NCI-H1436 (cell line): ENCODE measurements around the gene CYP27C1.
"Not testable (repeated sequence)": the region's sequence is repeated elsewhere in the genome, so short reads cannot be mapped to it uniquely, and the experiment has no call there.

ENCODE experiments used
- DNase-seq: peaks from one replicate; lab custom pipeline; 2025; lab: John Stamatoyannopoulos, UW

CYP27C1 gene

DNA sequence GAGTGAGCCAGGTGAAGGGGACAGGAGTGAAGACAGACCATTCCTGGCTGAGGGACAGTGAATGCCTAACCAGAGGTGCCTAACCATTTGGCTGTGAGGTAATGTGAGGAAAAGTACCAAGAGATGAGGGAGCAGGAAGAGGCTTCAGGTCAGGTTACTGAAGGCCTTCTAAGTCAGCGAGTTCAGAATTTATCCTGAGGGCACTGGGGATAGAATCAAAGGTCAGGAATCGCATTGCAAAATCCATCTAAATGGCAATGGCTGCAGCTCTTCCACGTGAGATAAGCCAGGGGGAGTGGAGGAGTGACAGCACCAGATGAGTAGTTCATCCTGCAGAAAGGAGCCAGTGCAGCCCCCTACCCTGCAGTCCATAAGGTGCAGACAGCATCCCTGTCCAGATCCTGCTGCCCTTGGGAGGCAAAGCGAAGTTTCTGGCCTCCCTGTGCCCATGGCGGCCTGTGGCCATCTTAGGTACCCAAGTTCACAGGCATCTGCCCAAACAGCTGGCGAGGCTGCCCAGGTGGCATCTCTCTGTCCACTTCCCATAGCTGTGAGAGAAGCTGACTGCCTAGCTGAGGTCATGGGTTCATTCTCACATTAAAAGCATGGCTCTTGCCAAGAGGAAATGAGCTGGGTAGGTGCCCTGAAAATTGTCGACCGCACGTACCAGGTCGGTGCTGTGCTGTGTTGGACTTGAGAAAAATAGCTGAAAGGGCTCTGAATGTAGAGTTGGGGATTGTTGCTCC lies 49.5 kb downstream of the CYP27C1 start:
- DNase-seq, result no peak

DNA sequence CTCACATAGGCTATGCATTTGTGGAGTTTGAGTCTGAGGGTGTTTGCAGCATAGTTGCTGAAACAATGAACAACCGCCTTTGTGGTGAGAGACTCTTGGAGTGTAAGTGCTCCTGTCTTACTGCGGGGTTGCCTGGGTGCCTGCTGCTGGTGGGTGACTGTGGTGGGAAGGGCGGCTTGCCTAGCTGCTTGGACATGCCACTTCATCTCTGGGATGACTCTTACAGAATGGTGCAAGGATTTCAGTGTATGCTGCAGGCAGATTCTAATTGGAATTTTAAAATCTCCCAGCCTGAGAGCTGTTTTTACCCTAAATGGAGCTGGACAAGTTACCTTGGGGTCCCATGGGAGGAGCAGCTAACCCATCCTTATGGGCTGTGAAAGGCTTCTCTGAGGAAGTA lies 50.1 kb downstream of the CYP27C1 start:
- DNase-seq, result no peak

DNA sequence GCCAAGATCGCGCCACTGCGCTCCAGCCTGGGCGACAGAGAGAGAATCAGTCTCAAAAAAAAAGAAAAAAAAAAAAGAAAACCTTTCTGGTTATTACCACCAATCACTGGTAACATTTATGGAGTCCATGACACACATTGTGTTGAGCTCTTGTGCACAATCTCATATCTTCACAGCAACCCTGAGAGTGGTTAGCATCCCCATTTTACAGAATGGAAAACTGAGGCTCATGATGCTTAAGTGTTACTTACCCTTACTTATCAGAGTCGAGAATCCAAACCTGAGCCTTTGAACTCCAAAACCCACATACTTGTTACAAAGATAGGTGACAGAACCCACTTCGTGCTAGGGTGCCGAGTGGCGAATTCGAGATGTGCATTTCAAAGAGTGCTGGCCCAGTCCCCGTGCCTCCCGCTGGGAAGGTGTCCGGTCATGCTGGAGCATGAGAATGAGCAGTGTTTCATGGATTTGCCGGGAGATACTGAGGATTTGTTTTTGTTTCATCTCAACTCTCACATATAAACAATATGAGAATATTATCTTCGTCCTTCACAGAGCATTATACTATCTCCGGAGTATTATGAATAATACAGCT lies 50.9 kb downstream of the CYP27C1 start:
- DNase-seq, result no peak

DNA sequence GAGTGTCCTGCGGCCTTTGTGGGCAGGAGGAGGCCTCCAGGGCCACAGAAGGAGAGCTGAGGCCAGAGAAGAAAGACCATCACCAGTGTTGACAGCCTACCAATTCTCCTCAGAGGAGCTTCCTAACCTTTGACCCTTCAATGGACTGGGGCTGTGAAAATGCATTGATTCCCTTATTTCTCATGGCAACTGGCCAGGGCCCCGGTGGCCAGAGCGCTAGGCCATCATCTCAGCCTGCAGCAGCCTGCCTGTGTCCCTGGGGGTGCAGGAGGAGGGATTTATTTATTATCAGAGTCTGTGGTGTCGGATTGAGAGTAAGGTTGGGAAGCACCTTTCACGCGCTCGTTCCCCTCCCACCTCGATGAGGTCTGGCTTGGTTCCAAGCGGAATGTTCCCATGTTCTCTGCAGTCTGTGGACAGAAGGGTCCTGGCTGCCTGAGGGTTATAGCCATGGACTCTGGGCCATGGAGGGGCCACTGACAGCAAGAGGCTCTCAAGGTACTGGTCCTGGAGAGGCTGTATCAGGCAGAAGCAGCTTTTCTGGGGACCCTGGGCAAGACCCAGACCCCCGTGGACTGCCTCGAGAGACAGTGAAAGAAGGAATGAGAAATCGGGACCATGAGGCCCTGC lies 53.8 kb downstream of the CYP27C1 start:
- DNase-seq, result no peak

DNA sequence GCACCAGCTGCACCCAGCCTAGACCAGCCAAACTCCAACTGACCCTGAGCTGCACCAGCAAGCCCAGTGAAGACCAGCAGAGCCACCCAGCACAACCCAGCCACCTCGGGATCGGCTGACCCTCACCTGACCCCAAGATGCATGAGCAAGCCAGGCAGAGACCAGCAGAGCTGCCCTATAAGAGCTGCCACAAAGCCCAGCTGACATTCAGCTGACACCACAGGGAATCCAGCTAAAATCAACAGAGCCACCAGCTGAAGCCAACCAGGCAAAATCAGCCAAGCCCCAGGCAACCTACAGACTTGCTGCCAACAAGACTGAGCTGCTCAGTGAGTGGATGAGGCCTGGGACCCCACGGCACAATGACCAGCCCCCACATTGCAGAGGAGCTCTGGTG lies 54.6 kb downstream of the CYP27C1 start:
- DNase-seq, result no peak

DNA sequence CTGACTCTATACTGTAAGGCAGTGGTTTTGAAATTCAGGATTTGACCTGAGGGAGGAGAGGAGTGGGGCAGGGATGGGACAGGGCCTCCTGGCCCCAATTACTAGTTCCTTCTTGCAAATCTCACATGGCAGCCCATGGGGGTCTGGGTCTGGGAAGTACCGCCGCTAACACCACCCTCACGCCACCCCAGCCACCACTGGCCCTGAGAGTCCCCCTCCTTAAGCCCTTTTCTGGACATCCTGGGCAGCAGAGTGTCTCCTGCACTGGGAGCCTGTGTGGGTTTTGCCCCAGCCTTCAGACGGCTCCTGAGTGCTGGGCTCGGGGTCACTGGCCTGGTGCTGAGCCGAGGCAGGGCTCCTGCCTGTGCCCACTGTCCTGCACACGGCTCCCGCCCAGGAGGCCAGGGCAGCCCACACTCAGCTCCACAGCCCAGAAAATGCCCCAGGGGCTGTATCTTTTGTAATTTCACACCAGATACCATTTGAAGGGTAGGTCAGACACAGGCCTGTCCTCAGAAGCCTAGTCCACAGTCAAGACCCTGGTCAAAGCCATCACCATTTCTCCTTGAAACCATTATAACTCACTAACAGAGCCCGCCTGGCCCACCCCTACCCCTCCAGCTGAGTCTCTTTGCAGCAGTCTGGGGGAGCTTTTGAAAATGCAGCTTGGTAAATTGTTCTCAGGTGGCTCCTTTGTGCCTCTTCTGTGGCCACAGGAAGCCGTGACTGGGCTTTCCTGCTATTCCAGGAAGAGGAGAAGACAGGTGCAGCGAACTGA lies 55.1 kb downstream of the CYP27C1 start:
- DNase-seq, result no peak

DNA sequence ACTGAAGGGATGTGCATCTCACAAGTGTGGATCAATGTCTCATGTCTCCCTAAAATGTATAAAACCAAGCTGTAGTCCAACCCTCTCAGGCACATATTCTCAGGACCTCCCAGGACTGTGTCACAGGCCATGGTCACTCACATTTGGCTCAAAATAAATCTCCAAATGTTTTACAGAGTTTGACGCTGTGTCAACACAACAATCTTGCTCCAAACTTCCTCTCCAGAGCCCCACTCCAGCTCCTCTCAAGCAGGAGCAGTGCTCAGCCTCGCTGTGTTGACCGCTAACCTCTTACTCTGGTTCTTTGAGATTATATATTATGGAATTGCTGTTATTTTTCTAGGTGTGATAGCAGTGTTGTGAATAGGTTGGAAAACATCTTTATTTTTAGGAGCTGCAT lies 56.2 kb downstream of the CYP27C1 start:
- no peak for DNase-seq

DNA sequence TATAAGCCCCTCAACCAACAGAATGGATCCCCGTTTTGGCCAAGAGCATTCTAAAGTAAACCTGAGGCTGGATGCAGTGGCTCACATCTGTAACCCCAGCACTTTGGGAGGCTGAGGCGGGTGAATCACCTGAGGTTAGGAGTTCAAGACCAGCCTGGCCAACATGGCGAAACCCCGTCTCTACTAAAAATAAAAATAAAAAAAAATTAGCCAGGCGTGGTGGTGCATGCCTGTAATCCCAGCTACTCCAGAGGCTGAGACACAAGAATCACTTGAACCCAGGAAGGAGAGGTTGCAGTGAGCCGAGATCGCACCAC lies 57.1 kb downstream of the CYP27C1 start:
- DNase-seq, result not testable (repeated sequence)

DNA sequence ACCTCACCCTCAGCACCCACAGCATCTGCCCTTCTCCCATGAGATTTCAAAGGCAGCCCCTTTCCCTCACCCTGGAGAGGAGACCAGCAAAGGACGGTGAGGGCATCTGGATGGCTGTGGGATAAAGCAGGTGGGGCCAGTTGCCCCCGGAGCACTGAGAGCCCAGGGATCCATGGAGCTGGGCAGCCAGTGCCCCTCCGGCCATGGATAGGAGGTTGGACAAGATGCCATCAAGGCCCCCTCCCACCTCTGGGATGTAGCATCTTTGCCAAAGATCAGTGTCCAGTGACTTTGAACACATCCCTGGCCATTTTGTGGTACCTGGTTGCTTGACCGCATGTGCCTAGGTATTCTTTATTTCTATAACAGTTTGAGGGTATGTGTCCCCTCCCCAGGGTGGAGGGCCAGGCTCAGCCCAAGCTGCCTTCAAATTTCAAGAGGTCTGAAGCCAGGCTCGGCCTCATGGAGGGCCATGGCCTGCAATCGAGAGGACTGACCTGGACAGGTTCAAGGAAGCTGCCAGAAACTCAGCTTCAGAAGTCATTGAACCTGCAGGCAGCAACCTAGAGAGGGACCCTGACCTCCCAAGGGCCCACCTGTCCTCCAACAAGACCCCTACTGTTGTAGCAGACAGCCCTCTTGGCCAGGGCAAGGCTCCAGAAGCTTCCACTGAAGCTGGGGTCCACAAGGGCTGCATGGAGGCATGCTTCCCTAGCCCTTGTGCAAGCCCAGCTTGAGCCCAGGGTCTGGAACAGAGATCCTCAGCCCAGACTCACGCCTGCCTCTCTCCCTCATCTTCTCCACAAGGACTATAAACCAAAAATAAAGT lies 57.6 kb downstream of the CYP27C1 start:
- no peak for DNase-seq

DNA sequence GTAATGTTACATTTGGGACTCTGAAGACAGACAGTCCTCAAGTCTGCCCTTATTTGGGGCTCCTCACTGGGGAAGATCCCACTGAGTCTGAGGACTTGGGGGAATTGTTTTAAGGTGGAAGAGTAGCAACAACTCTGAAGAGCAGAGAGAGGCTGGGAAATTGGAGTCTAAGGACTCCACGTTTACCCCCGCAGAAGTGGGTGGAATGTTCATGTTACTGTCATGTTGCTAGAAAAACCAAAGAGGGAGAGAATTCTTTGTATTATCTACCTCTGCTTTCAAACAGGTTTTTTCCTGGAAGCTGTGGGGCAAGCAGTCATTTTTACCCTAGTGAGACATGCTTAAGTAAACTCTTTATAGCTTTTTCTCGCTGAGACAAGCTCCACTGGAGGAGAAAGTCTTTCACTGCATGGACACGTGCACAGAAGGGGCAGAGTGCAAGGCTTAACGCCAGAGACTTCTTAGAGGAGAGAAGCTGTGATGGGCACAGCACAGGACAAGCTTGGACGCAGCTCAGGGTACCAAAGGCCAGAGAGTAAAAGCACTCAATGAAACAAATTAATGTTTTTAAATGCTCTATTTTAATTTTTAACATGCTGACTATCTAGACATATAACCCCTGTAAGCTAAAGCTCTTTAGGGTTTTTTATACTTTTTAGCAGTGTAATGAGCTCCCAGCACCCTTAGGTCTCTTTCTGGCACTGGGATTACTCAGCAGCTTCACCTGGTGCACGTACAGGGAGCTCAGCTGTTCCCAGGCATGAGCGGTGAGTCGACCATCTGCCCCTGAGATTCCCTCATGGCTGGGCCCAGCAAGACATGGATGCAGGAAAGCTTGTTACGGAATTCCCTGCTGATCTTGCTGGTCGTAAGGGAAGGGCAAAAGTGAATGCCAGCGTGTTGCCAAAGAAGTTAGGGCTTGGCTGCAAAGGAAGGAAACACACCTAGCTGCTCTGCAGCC lies 58.6 kb downstream of the CYP27C1 start:
- no peak for DNase-seq

DNA sequence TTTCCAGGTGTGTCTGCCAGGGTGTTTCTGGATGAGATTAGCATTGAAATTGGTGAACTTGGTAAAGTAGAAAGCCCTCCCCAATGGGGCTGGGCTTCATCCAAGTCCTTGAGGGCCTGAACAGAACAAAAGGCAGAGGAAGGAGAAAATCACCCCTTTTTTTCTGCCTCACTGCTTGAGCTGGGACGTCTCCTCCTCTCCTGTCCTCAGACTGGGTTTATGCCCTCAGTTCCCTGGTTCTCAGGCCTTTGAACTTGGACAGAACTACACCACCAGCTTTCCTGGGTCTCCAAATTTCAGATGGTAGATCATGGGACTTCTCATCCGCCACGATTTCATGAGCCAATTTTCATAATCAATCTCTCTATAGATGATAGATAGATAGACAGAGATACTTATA lies 59.4 kb downstream of the CYP27C1 start:
- DNase-seq, result no peak

DNA sequence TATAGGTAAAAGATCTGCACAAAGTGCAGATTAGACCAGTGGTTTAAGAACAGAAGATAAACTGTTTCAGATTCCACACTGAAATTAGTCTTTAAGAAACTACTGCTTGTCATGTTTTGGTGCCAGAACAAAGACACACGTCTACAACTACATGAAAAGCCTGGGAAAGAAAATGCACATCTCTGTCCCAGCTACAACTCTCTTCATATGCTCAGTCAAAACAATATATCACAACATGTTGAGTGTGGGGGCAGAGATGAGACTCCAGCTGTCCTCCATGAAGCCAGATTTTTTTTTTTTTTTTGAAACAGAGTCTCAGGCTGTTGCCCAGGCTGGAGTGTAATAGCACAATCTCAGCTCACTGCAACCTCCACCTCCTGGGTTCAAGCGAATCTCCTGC lies 60.6 kb downstream of the CYP27C1 start:
- no peak for DNase-seq

DNA sequence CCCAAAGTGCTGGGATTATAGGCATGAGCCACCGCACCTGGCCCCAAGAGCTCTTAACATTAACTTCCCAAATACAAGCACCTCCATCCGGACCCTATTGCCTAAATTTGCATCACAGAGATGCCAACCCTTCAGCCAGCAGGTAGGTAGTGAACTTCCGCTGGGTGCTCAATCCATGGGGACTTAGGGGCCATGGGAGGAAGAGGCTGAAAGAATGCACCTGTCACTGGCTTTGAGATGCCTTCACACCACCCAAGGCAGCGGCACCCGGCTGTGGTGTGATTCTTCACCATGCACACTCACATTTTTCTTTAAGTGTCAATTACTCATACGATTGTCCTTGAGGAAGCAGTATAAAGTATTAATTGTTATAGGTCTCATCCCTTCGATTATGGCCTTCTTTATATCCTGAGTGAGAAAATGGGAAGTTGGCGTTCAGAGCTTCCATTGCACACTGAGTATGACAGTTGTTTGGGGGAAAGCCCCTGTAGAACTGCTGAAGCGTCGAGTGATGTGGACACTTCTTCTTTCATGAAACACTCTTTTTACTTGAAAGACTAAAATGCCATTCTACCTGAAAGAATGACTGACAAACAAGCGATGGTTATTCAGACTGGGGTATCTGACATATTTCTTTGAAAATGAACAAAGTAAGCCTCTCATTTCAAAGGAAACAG lies 61.3 kb downstream of the CYP27C1 start:
- no peak for DNase-seq

DNA sequence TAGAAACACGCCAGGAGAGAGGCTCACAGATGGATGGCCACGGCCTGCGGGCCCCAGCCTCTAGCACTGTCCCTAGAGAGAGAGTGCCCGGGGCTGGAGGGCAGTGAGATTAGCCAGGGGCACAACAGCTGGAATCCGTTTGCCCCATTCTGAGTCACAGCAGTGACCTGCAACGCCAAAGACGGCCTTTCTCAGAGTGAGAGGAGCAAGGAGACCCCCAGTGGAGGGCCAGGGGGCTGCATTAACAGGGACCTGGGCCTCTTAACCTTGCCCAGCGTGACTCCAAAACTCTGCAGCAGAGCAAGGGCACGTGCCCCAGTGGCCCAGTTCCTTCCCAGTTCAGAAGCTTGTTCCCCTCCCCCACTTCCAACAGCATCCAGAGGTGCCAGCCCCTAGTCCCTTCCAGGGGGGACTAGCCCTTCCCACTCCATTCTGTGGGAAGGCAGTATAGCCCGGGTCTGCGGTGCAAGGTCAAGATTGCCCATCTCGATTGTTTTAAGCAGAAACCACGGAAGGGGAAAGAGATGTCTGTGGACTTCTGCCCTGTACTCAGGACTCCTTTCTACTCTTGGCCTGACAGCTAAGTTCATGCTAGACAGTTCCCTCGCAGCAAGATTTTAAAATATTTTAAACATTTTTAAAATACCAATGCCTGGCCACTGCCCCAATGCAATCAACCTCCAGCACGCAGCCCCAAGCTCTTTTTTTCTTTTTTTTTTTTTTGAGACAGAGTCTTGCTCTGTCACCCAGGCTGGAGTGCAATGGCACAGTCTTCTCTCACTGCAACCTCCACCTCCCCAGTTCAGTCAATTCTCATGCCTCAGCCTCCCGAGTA lies 62.2 kb downstream of the CYP27C1 start:
- no peak for DNase-seq

DNA sequence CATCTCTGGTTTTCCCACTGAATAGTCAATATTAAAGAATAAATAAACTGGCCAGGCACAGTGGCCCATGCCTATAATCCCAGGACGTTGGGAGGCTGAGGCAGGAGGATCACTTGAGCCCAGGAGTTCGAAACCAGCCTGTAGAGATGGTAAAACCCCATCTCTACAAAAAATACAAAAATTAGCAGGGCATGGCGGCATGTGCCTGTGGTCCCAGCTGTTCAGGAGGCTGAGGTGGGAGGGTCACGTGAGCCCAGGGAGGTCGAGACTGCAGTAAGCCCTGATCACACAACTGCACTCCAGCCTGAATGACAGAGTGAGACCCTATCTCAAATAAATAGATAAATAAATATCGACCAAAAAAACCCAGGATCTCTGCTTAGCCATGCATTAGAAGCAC lies 63.0 kb downstream of the CYP27C1 start:
- no peak for DNase-seq

DNA sequence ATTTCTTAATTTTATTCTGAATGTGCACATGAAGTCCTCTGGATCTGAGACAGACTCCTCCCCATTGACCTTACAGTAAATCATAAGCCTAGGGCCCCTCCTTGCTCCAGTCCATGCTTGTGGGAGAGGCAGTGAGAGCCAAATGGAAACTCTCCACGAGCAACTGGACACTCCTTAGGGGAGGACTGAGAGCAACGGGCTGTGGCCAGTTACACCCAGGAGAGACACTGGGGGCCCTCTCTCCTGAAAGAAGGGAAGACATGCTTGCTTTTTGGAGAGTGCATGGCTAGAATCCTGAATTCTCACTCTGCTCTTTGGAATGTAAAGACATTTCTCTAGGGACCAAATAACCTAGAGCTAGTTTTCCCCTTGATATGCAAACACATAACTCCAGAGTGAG lies 64.2 kb downstream of the CYP27C1 start:
- no peak for DNase-seq

DNA sequence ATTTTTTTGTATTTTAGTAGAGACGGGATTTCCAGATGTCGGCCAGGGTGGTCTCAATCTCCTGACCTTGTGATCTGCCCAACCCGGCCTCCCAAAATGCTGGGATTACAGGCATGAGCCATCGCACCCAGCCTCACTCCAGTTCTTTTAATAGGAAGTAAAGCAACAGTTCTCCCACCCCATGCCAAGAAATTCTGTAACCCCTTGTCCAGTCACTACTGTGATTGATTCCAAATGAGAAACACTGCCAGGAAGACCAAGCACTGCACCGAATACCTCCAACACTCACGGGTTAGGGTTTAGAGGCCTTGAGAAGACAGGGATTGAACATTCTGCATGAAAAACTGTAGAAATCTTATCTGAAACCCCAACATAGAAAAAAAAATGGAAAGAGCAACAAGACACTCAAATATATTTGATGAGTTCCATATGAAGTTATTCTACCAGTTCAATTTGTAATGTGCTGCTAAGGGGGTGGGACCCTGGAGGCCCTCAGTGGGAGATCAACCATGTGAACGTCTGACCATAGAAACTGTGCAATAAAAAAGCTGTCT lies 65.0 kb downstream of the CYP27C1 start:
- DNase-seq, result no peak

DNA sequence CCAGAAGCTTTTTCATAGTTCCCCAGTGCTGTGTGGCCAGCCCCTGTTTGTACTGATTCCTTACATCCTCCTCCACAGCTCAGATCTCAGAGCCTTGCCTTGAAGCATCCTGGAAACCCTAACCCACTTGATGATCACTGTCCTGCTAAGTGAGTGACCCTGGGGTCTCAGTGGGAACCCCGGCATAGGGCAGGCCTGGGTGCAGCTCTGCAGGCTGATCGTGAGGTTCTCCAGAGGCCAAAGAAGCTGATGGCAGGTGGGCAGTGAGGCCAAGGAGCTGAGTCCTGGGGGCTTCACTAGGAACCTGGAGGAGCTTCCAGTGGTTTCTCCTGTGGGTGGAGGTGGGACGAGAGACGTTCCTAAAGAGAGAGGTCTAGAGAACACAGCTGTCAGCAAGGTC lies 65.7 kb downstream of the CYP27C1 start:
- no peak for DNase-seq

DNA sequence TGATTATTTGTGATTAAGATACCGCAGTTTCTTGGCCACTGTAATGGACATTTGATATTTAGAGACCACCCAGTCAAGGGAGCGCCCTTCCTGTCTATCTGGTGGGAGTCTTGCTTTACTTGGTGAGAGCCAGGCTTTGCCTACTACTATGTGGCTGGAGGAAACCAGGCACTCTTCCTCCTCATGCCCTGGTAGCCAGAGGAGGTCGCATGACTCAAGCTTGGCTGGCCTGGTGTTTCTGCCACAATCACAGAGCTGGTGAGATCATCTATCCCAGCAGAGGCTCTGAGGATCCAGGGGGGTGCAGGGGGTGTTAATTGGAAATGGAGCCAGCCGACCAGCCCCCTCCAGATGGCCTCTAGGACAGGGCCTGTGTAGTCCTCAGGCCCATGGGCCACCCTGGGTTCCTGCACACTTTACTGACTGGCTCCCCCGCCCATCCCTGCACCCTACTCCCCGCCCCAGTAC lies 66.4 kb downstream of the CYP27C1 start:
- DNase-seq, result no peak
